ENCODE data around the gene RNGTT.
A peak's percentile ranks its signal among the peaks of the same experiment; 100 is the strongest.
"Not testable (repeated sequence)": the region's sequence is repeated elsewhere in the genome, so short reads cannot be mapped to it uniquely, and the experiment has no call there.

The RNGTT gene

GRCh38 chr6:88763160-88763559, 200.3 kb downstream of the RNGTT start:
- no peak for FAIRE-seq
- no peak for TF ChIP-seq POLR2AphosphoS5 (IDR thresholded peaks at IDR 0.05; ENCODE audit: low read depth, low read length)
- TF ChIP-seq POLR2A (IDR thresholded peaks at IDR 0.05; ENCODE audit: low read depth, low read length) = no peak
- no peak for TF ChIP-seq TAF1 (IDR thresholded peaks at IDR 0.05; ENCODE audit: borderline replicate concordance, low read depth, low read length)
- DNase-seq (ENCODE audit: insufficient read length) = no peak

DNA sequence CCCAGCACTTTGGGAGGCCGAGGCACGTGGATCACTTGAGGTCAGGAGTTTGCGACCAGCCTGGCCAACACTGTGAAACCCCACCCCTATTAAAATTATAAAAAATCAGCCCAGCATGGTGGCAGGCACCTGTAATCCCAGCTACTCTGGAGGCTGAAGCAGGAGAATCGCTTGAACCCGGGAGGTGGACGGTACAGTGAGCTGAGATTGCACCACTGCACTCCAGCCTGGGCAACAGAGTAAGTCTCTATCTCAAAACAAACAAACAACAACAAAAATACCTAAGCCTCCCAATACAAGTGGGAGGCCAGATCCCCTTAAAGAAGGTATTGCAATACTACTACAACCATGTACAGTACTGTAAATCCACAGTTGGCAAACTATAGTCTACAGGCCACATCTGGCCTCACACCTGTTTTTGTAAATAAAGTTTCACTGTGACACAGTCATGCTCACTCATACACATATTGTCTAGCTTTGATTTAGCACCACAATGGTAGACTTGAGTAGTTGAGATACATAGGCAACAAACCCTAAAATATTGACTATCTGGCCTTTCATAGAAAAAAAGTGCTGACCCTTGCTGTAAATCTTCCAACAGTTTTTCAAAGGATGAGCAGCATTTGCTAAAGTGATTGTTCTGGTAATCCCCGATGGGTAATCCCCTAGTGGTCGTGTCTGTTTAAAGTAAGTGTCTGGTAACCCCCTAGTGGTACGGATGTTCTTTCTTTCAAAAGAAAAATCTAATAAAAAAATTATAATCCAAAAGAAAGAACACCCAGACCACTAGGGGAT, 202.0 kb downstream of the RNGTT start:
- TF ChIP-seq POLR2A (IDR thresholded peaks at IDR 0.05; ENCODE audit: low read depth, low read length) (0 out of 2 replicates have a peak, but pooled peaks have one; percentile 32), POLR2AphosphoS5 (IDR thresholded peaks at IDR 0.05; ENCODE audit: low read depth, low read length) (no peak)
- peak; percentile 87 for FAIRE-seq

DNA sequence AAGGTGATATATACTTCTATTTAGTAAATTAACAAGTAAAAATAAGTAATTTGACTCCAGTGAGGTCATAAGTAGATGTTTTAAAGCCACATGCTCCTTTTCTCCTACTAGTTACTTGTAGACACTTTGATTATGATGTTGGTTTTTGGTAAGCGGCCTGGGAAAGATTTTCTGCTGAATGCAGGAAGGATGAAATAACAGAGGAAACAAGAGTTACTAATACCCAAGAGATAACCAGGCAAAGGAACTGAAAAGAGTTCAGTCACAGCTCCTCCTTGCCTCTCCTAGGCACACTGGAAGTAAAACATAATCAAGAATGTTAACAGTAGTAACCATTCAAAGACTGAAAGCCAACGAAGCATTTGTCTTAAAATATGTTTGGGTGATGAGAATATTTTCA, 203.3 kb downstream of the RNGTT start:
- FAIRE-seq (peak; percentile 58), DNase-seq (ENCODE audit: insufficient read length) (no peak)
- TF ChIP-seq POLR2AphosphoS5 (IDR thresholded peaks at IDR 0.05; ENCODE audit: low read depth, low read length) (no peak), TAF1 (IDR thresholded peaks at IDR 0.05; ENCODE audit: borderline replicate concordance, low read depth, low read length) (no peak), POLR2A (IDR thresholded peaks at IDR 0.05; ENCODE audit: low read depth, low read length) (no peak)

More for the DNA sequence above, 202.0 kb downstream of the RNGTT start:
- no peak for DNase-seq (ENCODE audit: insufficient read length)

DNA sequence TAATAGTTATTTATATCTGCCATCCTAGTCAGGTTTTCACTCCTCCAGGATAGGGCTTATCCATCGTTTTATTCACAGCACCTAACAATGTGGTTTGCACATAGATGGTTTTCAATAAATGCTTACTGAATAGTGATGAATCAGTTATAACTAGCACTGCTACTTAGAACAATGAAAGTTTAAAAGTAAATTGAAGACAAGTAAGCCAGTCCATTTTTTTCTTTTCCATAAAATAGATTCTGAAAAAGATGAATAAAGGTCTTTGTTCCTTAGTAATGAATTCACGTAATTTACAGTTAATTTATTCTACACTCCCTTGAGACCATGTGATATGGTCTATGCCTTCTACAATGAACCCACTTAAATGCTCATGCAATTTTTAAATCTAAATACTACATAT, 212.5 kb downstream of the RNGTT start:
- FAIRE-seq = no peak
- TF ChIP-seq POLR2A (IDR thresholded peaks at IDR 0.05; ENCODE audit: low read depth, low read length) = no peak
- no peak for TF ChIP-seq TAF1 (IDR thresholded peaks at IDR 0.05; ENCODE audit: borderline replicate concordance, low read depth, low read length)
- no peak for TF ChIP-seq POLR2AphosphoS5 (IDR thresholded peaks at IDR 0.05; ENCODE audit: low read depth, low read length)
- no peak for DNase-seq (ENCODE audit: insufficient read length)

DNA sequence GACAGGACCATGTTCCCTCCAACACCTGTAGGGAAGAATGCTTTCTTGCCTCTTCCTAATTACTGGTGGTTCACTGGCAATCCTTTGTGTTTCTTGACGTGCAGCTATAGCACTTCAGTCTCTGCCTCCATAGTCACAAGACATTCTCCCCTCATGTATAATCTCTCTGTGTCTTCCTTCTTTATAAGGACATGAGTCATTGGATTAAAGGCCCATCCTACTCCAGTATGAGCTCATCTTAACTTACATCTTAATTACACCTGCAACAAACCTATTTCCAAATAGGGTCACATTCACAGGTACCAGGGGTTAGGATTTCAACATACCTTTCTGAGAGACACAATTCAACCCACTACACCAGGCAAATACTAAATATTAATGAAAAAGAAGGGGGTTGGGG, 213.6 kb downstream of the RNGTT start:
- DNase-seq (ENCODE audit: insufficient read length) (no peak), FAIRE-seq (no peak)
- no peak for TF ChIP-seq POLR2AphosphoS5 (IDR thresholded peaks at IDR 0.05; ENCODE audit: low read depth, low read length)
- TF ChIP-seq POLR2A (IDR thresholded peaks at IDR 0.05; ENCODE audit: low read depth, low read length) = no peak

DNA sequence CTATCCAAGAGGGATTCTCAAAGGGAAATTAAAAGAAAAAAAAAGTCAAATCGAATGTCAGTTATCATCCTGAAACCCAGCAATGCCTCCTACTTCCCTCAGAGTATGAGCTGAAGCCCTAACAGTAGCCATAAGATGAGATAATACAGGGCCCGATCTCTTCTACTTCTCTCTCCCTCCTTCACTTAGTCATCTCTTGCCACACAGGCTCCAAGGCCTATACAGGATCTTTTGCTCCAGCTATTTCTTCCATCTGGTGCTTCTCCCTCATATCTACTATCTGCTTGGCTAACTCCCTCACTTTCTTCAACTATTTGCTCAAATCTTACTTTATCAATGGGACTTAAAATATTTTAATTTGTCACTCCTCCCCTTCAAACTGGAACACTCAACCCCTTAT, 215.3 kb downstream of the RNGTT start:
- DNase-seq (ENCODE audit: insufficient read length) (no peak), FAIRE-seq (no peak)
- TF ChIP-seq TAF1 (IDR thresholded peaks at IDR 0.05; ENCODE audit: borderline replicate concordance, low read depth, low read length) = no peak

DNA sequence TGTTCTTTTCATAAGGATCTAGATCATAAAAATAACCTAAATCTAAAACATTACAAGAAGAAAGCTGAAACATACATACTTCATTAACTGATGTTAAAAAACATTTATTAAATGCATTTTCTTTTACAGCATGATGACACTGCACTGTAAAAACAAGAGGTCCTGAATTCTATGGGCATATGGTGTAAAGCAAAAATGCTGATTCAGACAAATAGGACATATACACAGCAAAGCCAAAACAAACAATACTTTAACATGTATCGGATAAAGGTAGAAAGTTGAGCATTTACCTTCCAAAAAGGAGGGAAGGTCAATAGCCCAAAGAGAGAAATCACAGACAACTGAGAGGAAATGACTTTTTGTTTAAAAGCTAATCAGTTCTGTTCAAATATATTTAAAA, 221.5 kb downstream of the RNGTT start:
- TF ChIP-seq POLR2A (IDR thresholded peaks at IDR 0.05; ENCODE audit: low read depth, low read length) (no peak), POLR2AphosphoS5 (IDR thresholded peaks at IDR 0.05; ENCODE audit: low read depth, low read length) (no peak), TAF1 (IDR thresholded peaks at IDR 0.05; ENCODE audit: borderline replicate concordance, low read depth, low read length) (no peak)
- FAIRE-seq = no peak
- no peak for DNase-seq (ENCODE audit: insufficient read length)

- DNase-seq (ENCODE audit: insufficient read length) = no peak
- TF ChIP-seq POLR2AphosphoS5 (IDR thresholded peaks at IDR 0.05; ENCODE audit: low read depth, low read length) (no peak), TAF1 (IDR thresholded peaks at IDR 0.05; ENCODE audit: borderline replicate concordance, low read depth, low read length) (no peak), POLR2A (IDR thresholded peaks at IDR 0.05; ENCODE audit: low read depth, low read length) (no peak)
- FAIRE-seq = peak; percentile 67
These were observed 222.3 kb downstream of the RNGTT start for GRCh38 chr6:88741071-88741470.

DNA sequence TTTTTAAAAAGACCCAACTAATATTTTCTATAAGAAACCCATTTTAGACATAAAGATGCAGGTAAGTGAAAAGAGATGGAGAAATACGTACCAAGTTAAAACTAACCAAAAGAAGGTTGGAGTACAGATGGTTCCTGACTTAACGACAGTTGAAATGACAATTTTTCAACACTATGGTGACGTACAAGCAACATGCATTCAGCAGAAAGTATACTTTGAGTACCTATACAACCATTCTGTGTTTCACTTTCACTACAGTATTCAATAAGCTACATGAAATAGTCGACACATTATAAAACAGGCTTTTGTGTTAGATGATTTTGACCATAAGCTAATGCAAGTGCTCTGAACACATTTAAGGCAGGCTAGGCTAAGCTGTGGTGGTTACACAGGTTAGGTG, 228.9 kb downstream of the RNGTT start:
- no peak for DNase-seq (ENCODE audit: insufficient read length)
- no peak for TF ChIP-seq TAF1 (IDR thresholded peaks at IDR 0.05; ENCODE audit: borderline replicate concordance, low read depth, low read length)
- no peak for TF ChIP-seq POLR2A (IDR thresholded peaks at IDR 0.05; ENCODE audit: low read depth, low read length)
- TF ChIP-seq POLR2AphosphoS5 (IDR thresholded peaks at IDR 0.05; ENCODE audit: low read depth, low read length) = no peak
- FAIRE-seq = peak; percentile 46

DNA sequence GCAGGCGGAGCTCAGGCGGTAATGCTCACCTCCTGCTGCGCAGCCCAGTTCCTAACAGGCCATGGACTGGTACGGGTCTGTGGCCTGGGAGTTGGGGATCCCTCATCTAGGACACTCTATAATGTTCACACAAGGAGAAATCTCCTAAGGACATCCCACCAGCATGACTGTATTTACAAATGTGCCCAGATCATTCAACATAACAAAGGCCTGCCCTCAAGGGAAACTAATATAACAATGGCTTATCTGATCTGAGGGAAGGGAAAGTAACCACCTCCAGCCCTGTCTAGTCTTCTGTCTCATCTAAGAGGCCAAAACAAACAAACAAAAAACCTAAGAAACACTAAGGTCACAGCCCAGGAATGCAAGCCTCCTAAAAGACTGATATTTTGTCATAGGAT, 232.8 kb downstream of the RNGTT start:
- TF ChIP-seq POLR2A (IDR thresholded peaks at IDR 0.05; ENCODE audit: low read depth, low read length) = no peak
- TF ChIP-seq TAF1 (IDR thresholded peaks at IDR 0.05; ENCODE audit: borderline replicate concordance, low read depth, low read length) = no peak
- TF ChIP-seq POLR2AphosphoS5 (IDR thresholded peaks at IDR 0.05; ENCODE audit: low read depth, low read length) = no peak
- no peak for DNase-seq (ENCODE audit: insufficient read length)
- FAIRE-seq = no peak

GRCh38 chr6:88728756-88729155, 234.7 kb downstream of the RNGTT start:
- no peak for DNase-seq (ENCODE audit: insufficient read length)
- no peak for FAIRE-seq
- no peak for TF ChIP-seq TAF1 (IDR thresholded peaks at IDR 0.05; ENCODE audit: borderline replicate concordance, low read depth, low read length)
- TF ChIP-seq POLR2A (IDR thresholded peaks at IDR 0.05; ENCODE audit: low read depth, low read length) = no peak
- TF ChIP-seq POLR2AphosphoS5 (IDR thresholded peaks at IDR 0.05; ENCODE audit: low read depth, low read length) = no peak

GRCh38 chr6:88726409-88726808, 237.0 kb downstream of the RNGTT start:
- DNase-seq (ENCODE audit: insufficient read length); FAIRE-seq: not testable (repeated sequence)
